CD14-positive monocyte (primary cell): ENCODE results near the gene SPEN. TPM values are rescaled to one million over a fixed set of nuclear protein-coding genes. Genes with fewer than 3 reads are reported as not detected.

Experiments
- DNase-seq, 3 donors: peaks; one replicate each; pipeline ENCODE4 v3.0.0-alpha.2; 2011 to 2022
- H2AFZ ChIP-seq: 2 replicates; pipeline ENCODE4 v1.6.0; 2012; ENCODE audit warnings: mild to moderate bottlenecking, low read depth, low read length, inconsistent platforms; ENCODE audit not compliant: insufficient read depth, poor library complexity, severe bottlenecking
- H3K27ac ChIP-seq, 2 donors: 1 replicate in 1 of 2; 2 replicates in 1 of 2; pipeline ENCODE4 v1.5.1; 2012 to 2013; ENCODE audit warnings: low read length in 2 of 2, control low read depth in 1 of 2, inconsistent platforms in 1 of 2, low read depth in 1 of 2, mild to moderate bottlenecking in 1 of 2
- H3K27me3 ChIP-seq, 2 donors: one replicate each; pipeline versions ENCODE4 v1.6.0 to v1.6.1; 2011 to 2013; ENCODE audit warnings: low read length in 2 of 2; ENCODE audit not compliant: control insufficient read depth in 2 of 2, insufficient read depth in 2 of 2
- H3K36me3 ChIP-seq, 2 donors: replicated peaks in 1 of 2; 1 replicate in 1 of 2; 2 replicates in 1 of 2; pipeline versions ENCODE4 v1.5.1 to v1.6.1; 2012 to 2013; ENCODE audit warnings: low read length in 2 of 2, control low read depth in 1 of 2, inconsistent platforms in 1 of 2, mild to moderate bottlenecking in 1 of 2; ENCODE audit not compliant: insufficient read depth in 2 of 2, control insufficient read depth in 1 of 2
- H3K4me1 ChIP-seq, 2 donors: 1 replicate in 1 of 2; 2 replicates in 1 of 2; pipeline versions ENCODE4 v1.5.1 to v1.6.1; 2012 to 2013; ENCODE audit warnings: low read length in 2 of 2, control low read depth in 1 of 2, inconsistent platforms in 1 of 2, mild to moderate bottlenecking in 1 of 2, moderate library complexity in 1 of 2; ENCODE audit not compliant: insufficient read depth in 2 of 2, control insufficient read depth in 1 of 2
- H3K4me2 ChIP-seq: replicated peaks from 2 replicates; pipeline ENCODE3; 2012; ENCODE audit warnings: low read length, moderate library complexity, mild to moderate bottlenecking; ENCODE audit not compliant: poor library complexity, severe bottlenecking; ENCODE audit errors: extremely low read depth
- H3K4me3 ChIP-seq, 3 experiments: fragments of 200-600 bp in 1 of 3; sonication (generic) in 1 of 3; replicated peaks in 1 of 3; 1 replicate in 2 of 3; 2 replicates in 1 of 3; pipeline ENCODE4 v1.5.1; 2011 to 2013; ENCODE audit warnings: low read length in 3 of 3, mild to moderate bottlenecking in 3 of 3, control low read depth in 2 of 3, low read depth in 2 of 3, inconsistent platforms in 1 of 3, moderate library complexity in 1 of 3
- H3K79me2 ChIP-seq: 2 replicates; pipeline ENCODE4 v1.6.0; 2012; ENCODE audit warnings: mild to moderate bottlenecking, control low read depth, inconsistent platforms, low read length, moderate library complexity; ENCODE audit not compliant: insufficient read depth
- H3K9ac ChIP-seq: 2 replicates; pipeline ENCODE4 v1.6.0; 2017; ENCODE audit warnings: low read length, mild to moderate bottlenecking; ENCODE audit not compliant: insufficient read depth, poor library complexity, severe bottlenecking
- H3K9me3 ChIP-seq, 2 donors: replicated peaks in 1 of 2; 1 replicate in 1 of 2; 2 replicates in 1 of 2; pipeline versions ENCODE4 v1.5.1 to v1.6.1; 2012 to 2013; ENCODE audit warnings: low read length in 2 of 2, control low read depth in 1 of 2; ENCODE audit not compliant: control insufficient read depth in 1 of 2, insufficient read depth in 1 of 2
- H4K20me1 ChIP-seq: 2 replicates; pipeline ENCODE4 v1.6.0; 2012; ENCODE audit warnings: mild to moderate bottlenecking, low read length, control low read depth, moderate library complexity; ENCODE audit not compliant: insufficient read depth
- H3K27ac Mint-ChIP-seq, 7 donors: one replicate each; pipeline ENCODE4 v1.8.0; 2020; ENCODE audit warnings: mild to moderate bottlenecking in 7 of 7, mixed read lengths in 7 of 7, moderate library complexity in 6 of 7, inconsistent platforms in 2 of 7
- H3K27me3 Mint-ChIP-seq, 3 donors: one replicate each; pipeline ENCODE4 v1.8.0; 2021 to 2022; ENCODE audit warnings: low read depth in 3 of 3, mild to moderate bottlenecking in 3 of 3, mixed read lengths in 3 of 3, moderate library complexity in 3 of 3, inconsistent platforms in 1 of 3
- H3K36me3 Mint-ChIP-seq, 2 donors: one replicate each; pipeline ENCODE4 v1.8.0; 2020; ENCODE audit warnings: mixed read lengths in 2 of 2, inconsistent platforms in 1 of 2, mild to moderate bottlenecking in 1 of 2
- H3K4me1 Mint-ChIP-seq: one replicate; pipeline ENCODE4 v1.8.0; 2020; ENCODE audit warnings: mild to moderate bottlenecking, mixed read lengths
- H3K4me3 Mint-ChIP-seq, 2 donors: one replicate each; pipeline ENCODE4 v1.8.0; 2020; ENCODE audit warnings: mild to moderate bottlenecking in 2 of 2, mixed read lengths in 2 of 2, moderate library complexity in 1 of 2
- H3K9me3 Mint-ChIP-seq, 7 donors: one replicate each; pipeline ENCODE4 v1.8.0; 2020 to 2022; ENCODE audit warnings: mixed read lengths in 7 of 7, mild to moderate bottlenecking in 6 of 7, moderate library complexity in 6 of 7, inconsistent platforms in 2 of 7
- WGBS: methylation state at CpG from one replicate; pipeline ENCODE4 v1.1.5; 2013; ENCODE audit warnings: missing lambda C conversion rate; ENCODE audit not compliant: insufficient coverage; 5-methylcytosine and 5-hydroxymethylcytosine counted together
- intact Hi-C, 2 donors: fragments of 100-400 bp; cut with micrococcal nuclease; formaldehyde crosslinking; loops; one replicate each; pipeline versions ENCODE4 v1.15.0 to v1.15.1; 2023
- polyA plus RNA-seq, 3 donors: library from polyadenylated mRNA; depleted of rRNA in 1 of 3; unstranded in 2 of 3; stranded (reverse) in 1 of 3; fragments of 300-500 nt in 2 of 3; fragments of >200 nt in 1 of 3; fragmentation: Illumina TruSeq in 2 of 3; gene quantifications; 1 replicate in 2 of 3; 2 replicates in 1 of 3; pipeline ENCODE4 v1.2.3, GENCODE V29; 2012 to 2021
- TF ChIP-seq, protein P1 (sequence below): fragments of 200-600 bp; IDR thresholded peaks from one replicate; pipeline ENCODE4 v1.8.0; 2022; ENCODE audit warnings: antibody characterized with exemption, mild to moderate bottlenecking

The SPEN gene
- polyA plus RNA-seq, 3 donors: 3.1 to 30.9 (median 6.1) TPM

DNA sequence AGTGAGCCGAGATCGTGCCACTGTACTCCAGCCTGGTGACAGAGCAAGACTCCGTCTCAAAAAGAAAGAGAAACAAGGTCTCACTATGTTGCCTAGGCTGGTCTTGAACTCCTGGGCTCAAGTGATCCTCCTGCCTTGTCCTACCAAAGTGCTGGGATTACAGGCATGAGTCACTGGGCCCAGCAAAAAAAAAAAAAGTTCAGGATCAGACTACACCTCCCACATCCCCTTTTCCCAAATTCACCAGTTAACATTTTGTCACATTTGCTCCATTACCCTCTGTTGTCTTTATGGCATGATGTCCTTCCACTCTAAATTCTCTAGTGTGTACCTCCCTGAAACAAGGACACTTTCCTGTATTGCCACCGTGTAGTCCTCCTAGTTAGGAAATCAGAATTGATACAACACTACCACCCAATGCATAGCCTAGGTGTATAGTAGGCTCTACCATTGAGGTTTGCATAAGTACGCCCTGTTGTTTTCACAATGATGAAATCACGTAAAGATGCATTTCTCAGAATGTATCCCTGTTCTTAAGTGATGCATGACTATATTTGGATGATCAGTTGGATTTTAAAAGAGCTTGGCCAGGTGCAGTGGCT lies 10.7 kb downstream of the SPEN start:
- Histone ChIP-seq H3K36me3 (no peaks in the 10 kb centered on the region), H3K9ac (no peak overlapping the region), H3K79me2 (peaks cover 100% of the 10 kb centered on the region), H3K9me3 (no peaks in the 10 kb centered on the region), H4K20me1 (peaks cover 99% of the 10 kb centered on the region), H2AFZ (no peak overlapping the region), H3K4me1 (no peaks in the 10 kb centered on the region), H3K27ac (peak overlapping the region in 1 of 2 donors; percentile 61), H3K27me3 (no peaks in the 10 kb centered on the region), H3K4me3 (no peak overlapping the region), H3K4me2 (no peak overlapping the region)
- Mint-ChIP-seq H3K27me3 (peaks cover 0 to 6% (median 0%) of the 10 kb centered on the region in 3 donors), H3K4me1 (peaks cover 23% of the 10 kb centered on the region), H3K36me3 (peaks cover 3% of the 10 kb centered on the region in 2 donors), H3K4me3 (no peak overlapping the region), H3K27ac (peak overlapping the region in 5 of 7 donors; percentile 1 to 76 (median 60)), H3K9me3 (peaks cover 0 to 5% (median 0%) of the 10 kb centered on the region in 7 donors)
- intact Hi-C loops: no loop called here
- WGBS: 93% methylated on average over 5 of the region's 6 CpGs
- no peak for DNase-seq
- TF ChIP-seq, protein P1, sequence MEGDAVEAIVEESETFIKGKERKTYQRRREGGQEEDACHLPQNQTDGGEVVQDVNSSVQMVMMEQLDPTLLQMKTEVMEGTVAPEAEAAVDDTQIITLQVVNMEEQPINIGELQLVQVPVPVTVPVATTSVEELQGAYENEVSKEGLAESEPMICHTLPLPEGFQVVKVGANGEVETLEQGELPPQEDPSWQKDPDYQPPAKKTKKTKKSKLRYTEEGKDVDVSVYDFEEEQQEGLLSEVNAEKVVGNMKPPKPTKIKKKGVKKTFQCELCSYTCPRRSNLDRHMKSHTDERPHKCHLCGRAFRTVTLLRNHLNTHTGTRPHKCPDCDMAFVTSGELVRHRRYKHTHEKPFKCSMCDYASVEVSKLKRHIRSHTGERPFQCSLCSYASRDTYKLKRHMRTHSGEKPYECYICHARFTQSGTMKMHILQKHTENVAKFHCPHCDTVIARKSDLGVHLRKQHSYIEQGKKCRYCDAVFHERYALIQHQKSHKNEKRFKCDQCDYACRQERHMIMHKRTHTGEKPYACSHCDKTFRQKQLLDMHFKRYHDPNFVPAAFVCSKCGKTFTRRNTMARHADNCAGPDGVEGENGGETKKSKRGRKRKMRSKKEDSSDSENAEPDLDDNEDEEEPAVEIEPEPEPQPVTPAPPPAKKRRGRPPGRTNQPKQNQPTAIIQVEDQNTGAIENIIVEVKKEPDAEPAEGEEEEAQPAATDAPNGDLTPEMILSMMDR: no peak

DNA sequence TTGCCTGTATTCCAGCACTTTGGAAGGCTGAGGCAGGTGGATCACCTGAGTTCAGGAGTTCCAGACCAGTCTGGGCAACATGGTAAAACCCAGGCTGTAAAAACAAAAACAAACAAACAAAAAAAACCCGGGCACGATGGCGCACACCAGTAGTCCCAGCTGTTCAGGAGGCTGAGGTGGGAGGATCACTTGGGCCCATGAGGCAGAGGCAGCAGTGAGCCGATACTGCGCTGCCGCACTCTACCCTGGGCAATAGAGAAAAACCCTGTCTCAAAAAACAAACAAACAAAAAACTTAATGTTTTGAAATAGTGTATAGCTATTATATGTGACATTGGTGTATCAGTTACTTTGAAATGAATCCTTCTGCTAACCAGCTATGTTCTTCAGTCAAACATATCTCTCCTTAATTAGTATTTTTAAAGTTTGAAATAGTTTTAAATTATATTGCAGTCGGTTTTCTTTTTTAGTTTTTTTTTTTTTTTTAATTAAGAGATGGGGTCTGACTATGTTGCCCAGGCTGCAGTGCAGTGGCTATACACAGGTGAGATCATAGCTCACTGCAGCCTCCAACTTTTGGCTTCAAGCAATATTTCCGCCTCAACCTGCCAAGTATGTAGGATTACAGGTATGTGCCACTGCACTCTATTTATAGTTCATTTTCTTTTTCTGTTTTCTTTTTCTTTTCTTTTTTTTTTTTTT lies 11.3 kb downstream of the SPEN start:
- peak overlapping the region in 5 of 7 donors; percentile 1 to 72 (median 60) for H3K27ac Mint-ChIP-seq
- H2AFZ ChIP-seq: no peak overlapping the region
- intact Hi-C loops: no loop called here
- no peaks in the 10 kb centered on the region for H3K27me3 ChIP-seq
- H3K4me1 ChIP-seq: no peaks in the 10 kb centered on the region
- no peak for DNase-seq
- H3K79me2 ChIP-seq: peaks cover 100% of the 10 kb centered on the region
- H3K9me3 Mint-ChIP-seq: peaks cover 0 to 5% (median 0%) of the 10 kb centered on the region in 7 donors
- peaks cover 99% of the 10 kb centered on the region for H4K20me1 ChIP-seq
- WGBS: no CpG with 5 or more reads among the region's 8 CpGs
- peaks cover 3% of the 10 kb centered on the region in 2 donors for H3K36me3 Mint-ChIP-seq
- no peak overlapping the region for H3K4me2 ChIP-seq
- H3K9me3 ChIP-seq: no peaks in the 10 kb centered on the region
- TF ChIP-seq, protein P1: no peak
- peaks cover 0 to 6% (median 0%) of the 10 kb centered on the region in 3 donors for H3K27me3 Mint-ChIP-seq
- H3K4me3 ChIP-seq: no peak overlapping the region
- H3K27ac ChIP-seq: peak overlapping the region in 1 of 2 donors; percentile 61
- H3K4me1 Mint-ChIP-seq: peaks cover 25% of the 10 kb centered on the region
- no peaks in the 10 kb centered on the region for H3K36me3 ChIP-seq
- H3K4me3 Mint-ChIP-seq: no peak overlapping the region
- H3K9ac ChIP-seq: no peak overlapping the region
